OCI-LY7 (cell line): Measurements from ENCODE around the gene NBEAL1. TPM values are rescaled to one million over a fixed set of nuclear protein-coding genes. Genes with fewer than 3 reads are reported as not detected.

Experiments
- BruUV-seq: library from RNA; stranded (reverse); fragments of 400-500 nt; replicated peaks from 2 replicates; lab custom pipeline; 2021; lab: Mats Ljungman, UMichigan
- CTCF ChIA-PET: fragments of 300-600 bp; sonication (Branson Sonifier 250); formaldehyde crosslinking; loops from one replicate; lab custom pipeline; 2022; ENCODE audit warnings: antibody characterized with exemption; ENCODE audit not compliant: unreplicated experiment; lab: Charles Lee
- POLR2A ChIA-PET: fragments of 300-600 bp; sonication (Branson Sonifier 250); formaldehyde crosslinking; loops from one replicate; lab custom pipeline; 2022; ENCODE audit warnings: antibody characterized with exemption; lab: Charles Lee
- DNase-seq: peaks from one replicate; pipeline ENCODE4 v3.0.0-alpha.2; 2015; ENCODE audit warnings: low spot score
- H2AFZ ChIP-seq: fragments of 200-600 bp; sonication (generic), shearing (Covaris generic); 2 replicates; pipeline ENCODE4 v1.6.1; 2014; ENCODE audit warnings: mild to moderate bottlenecking, antibody characterized with exemption, low read length, moderate library complexity
- H3K27ac ChIP-seq: fragments of 200-600 bp; sonication (generic); 2 replicates; pipeline ENCODE4 v1.5.1; 2014; ENCODE audit warnings: mixed run types, low read depth, mild to moderate bottlenecking, moderate library complexity, low read length, inconsistent platforms; ENCODE audit not compliant: poor library complexity, severe bottlenecking
- H3K36me3 ChIP-seq: fragments of 200-600 bp; sonication (generic); 2 replicates; pipeline ENCODE4 v1.6.1; 2014; ENCODE audit warnings: mild to moderate bottlenecking, antibody characterized with exemption, low read length, moderate library complexity, mixed read lengths; ENCODE audit not compliant: insufficient read depth
- H3K4me1 ChIP-seq: fragments of 200-600 bp; sonication (generic); 2 replicates; pipeline ENCODE4 v1.5.1; 2014; ENCODE audit warnings: mild to moderate bottlenecking, low read length; ENCODE audit not compliant: insufficient read depth, poor library complexity, severe bottlenecking
- H3K4me2 ChIP-seq: fragments of 200-600 bp; sonication (generic); 2 replicates; pipeline ENCODE4 v1.6.1; 2014; ENCODE audit warnings: mild to moderate bottlenecking, low read length
- H3K4me3 ChIP-seq: fragments of 200-600 bp; sonication (generic); 2 replicates; pipeline ENCODE4 v1.5.1; 2014; ENCODE audit warnings: mild to moderate bottlenecking, low read depth, low read length; ENCODE audit not compliant: poor library complexity, severe bottlenecking
- H3K79me2 ChIP-seq: fragments of 200-600 bp; sonication (generic); 2 replicates; pipeline ENCODE4 v1.6.1; 2016; ENCODE audit warnings: low read depth, mild to moderate bottlenecking, low read length, moderate library complexity, mixed read lengths; ENCODE audit not compliant: insufficient read depth
- H3K9me2 ChIP-seq: fragments of 200-600 bp; sonication (generic); 2 replicates; pipeline ENCODE4 v1.6.1; 2016; ENCODE audit warnings: mild to moderate bottlenecking, low read length, mixed read lengths; ENCODE audit not compliant: insufficient read depth
- H3K9me3 ChIP-seq: fragments of 200-600 bp; sonication (generic); 2 replicates; pipeline ENCODE4 v1.6.1; 2014; ENCODE audit warnings: mild to moderate bottlenecking, mixed run types, low read length, mixed read lengths
- H4K20me1 ChIP-seq: fragments of 200-600 bp; sonication (generic); 2 replicates; pipeline ENCODE4 v1.6.1; 2014; ENCODE audit warnings: mild to moderate bottlenecking, antibody characterized with exemption, low read length, moderate library complexity, mixed read lengths; ENCODE audit not compliant: insufficient read depth
- EZH2phosphoT487 ChIP-seq: fragments of 200-600 bp; sonication (generic); IDR thresholded peaks from 2 replicates; pipeline ENCODE4 v1.6.1; 2018; ENCODE audit warnings: low read depth, borderline replicate concordance, mild to moderate bottlenecking, mixed run types, antibody characterized with exemption, low read length, moderate library complexity, mixed read lengths
- intact Hi-C: fragments of 100-400 bp; cut with micrococcal nuclease; formaldehyde crosslinking; loops from one replicate; pipeline ENCODE4 v1.10.0; 2022; ENCODE audit not compliant: unreplicated experiment
- total RNA-seq, 2 experiments: library from RNA; depleted of rRNA in 1 of 2; stranded (reverse); fragments of >200 nt in 1 of 2; shearing (Covaris generic) in 1 of 2; gene quantifications; 2 replicates each; pipeline ENCODE4 v1.2.3, GENCODE V29; 2014 to 2022
- TF ChIP-seq, protein P1 (sequence below): fragments of 200-600 bp; sonication (generic); conservative IDR thresholded peaks from 2 replicates; pipeline ENCODE4 v1.5.1; 2014; ENCODE audit warnings: mild to moderate bottlenecking, antibody characterized with exemption, low read length, moderate library complexity, mixed read lengths

Gene NBEAL1
- total RNA-seq, 2 experiments from 2014 or later: 5.9 to 10.4 TPM

DNA sequence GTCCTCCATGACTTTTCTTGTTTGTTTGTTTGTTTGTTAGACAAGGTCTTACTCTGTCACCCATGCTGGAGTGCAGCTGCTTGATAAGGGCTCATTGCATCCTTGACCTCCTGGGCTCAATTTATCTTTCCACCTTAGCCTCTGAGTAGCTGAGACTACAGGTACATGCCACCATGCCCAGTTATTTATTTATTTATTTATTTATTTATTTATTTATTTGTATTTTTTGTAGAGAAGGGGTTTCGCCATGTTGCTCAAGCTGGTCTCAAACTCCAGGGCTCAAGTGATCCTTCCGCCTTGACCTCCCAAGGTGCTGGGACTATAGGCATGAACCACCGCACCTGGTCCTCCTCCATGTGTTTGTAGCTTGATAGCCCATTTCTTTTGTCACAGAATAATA lies 37.9 kb downstream of the NBEAL1 start:
- Histone ChIP-seq H3K4me3 (no peak overlapping the region), H3K4me1 (no peaks in the 10 kb centered on the region), H3K36me3 (no peaks in the 10 kb centered on the region), H2AFZ (no peak overlapping the region), H3K9me3 (no peaks in the 10 kb centered on the region), H3K9me2 (no peaks in the 10 kb centered on the region), H3K79me2 (no peaks in the 10 kb centered on the region), H3K27ac (no peak overlapping the region), H3K4me2 (no peak overlapping the region), H4K20me1 (no peaks in the 10 kb centered on the region)
- CTCF ChIA-PET: no interaction called here
- no TSS peak for BruUV-seq
- no peak for DNase-seq
- no peak for TF ChIP-seq EZH2phosphoT487
- TF ChIP-seq, protein P1, sequence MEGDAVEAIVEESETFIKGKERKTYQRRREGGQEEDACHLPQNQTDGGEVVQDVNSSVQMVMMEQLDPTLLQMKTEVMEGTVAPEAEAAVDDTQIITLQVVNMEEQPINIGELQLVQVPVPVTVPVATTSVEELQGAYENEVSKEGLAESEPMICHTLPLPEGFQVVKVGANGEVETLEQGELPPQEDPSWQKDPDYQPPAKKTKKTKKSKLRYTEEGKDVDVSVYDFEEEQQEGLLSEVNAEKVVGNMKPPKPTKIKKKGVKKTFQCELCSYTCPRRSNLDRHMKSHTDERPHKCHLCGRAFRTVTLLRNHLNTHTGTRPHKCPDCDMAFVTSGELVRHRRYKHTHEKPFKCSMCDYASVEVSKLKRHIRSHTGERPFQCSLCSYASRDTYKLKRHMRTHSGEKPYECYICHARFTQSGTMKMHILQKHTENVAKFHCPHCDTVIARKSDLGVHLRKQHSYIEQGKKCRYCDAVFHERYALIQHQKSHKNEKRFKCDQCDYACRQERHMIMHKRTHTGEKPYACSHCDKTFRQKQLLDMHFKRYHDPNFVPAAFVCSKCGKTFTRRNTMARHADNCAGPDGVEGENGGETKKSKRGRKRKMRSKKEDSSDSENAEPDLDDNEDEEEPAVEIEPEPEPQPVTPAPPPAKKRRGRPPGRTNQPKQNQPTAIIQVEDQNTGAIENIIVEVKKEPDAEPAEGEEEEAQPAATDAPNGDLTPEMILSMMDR: no peak
- POLR2A ChIA-PET: no interaction called here
- intact Hi-C loops: no loop called here

DNA sequence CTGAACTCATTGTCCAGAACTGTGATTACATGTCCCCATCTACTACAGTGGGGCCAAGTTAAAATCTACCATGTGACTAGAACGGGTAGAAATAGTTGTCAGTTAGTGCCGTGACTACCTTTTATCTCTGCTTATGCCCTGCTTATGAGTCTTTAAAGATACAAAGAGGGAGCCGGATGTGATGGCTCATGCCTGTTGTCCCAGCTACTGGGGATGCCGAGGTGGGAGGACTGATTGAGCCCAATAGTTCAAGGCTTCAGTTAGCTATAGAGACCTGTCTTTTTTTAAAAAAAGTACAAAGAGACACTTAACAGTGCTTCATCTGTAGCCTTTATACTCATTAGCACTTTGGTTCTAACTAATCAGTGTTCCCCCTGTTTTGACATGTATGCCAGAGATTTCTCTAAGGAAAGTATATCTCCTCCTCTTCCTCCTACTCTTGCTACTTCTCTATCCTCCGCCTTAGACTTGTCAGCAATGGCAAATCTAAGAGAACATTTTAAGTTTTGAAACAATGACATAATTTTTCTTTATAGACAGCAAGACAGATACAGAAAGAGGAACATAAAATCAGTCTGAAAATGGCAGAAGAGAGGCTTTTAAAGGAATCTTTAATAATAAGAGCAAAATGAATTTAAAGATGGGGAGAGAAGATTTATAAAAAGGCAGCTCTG lies 45.0 kb downstream of the NBEAL1 start:
- intact Hi-C loops: no loop called here
- Histone ChIP-seq H3K9me2 (no peaks in the 10 kb centered on the region), H4K20me1 (no peaks in the 10 kb centered on the region), H3K4me1 (no peaks in the 10 kb centered on the region), H3K4me3 (no peak overlapping the region), H3K27ac (no peak overlapping the region), H3K36me3 (no peaks in the 10 kb centered on the region), H2AFZ (no peak overlapping the region), H3K79me2 (no peaks in the 10 kb centered on the region), H3K4me2 (no peak overlapping the region), H3K9me3 (no peaks in the 10 kb centered on the region)
- DNase-seq: no peak
- BruUV-seq: no TSS peak
- ChIA-PET CTCF (no interaction called here), POLR2A (interaction anchor here (0.7 kb wide), 1 partner anchor 30 kb away, joined by 3 read pairs; no protein-coding TSS in a partner anchor)
- TF ChIP-seq, protein P1: no peak
- TF ChIP-seq EZH2phosphoT487: no peak

DNA sequence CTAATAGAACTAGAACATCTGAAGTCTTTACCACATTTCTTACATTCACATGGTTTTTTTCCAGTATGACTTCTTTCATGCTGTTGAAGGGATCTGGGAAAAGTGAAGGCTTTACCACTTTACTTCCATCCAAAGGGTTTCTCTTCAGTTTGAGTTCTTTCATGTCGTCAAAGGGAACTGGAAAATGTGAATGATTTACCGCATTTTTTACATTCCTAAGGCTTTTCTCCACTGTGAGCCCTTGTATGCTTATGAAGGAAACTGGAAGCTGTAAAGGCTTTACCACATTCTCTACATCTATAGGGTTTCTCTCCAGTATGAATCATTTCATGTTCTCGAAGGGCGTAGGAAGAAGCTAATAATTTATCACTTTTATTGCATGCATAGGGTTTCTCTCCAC lies 46.7 kb downstream of the NBEAL1 start:
- Histone ChIP-seq H2AFZ (no peak overlapping the region), H3K36me3 (no peaks in the 10 kb centered on the region), H4K20me1 (no peaks in the 10 kb centered on the region), H3K27ac (no peak overlapping the region), H3K4me3 (no peak overlapping the region), H3K9me3 (no peaks in the 10 kb centered on the region), H3K9me2 (no peaks in the 10 kb centered on the region), H3K4me2 (no peak overlapping the region), H3K79me2 (no peaks in the 10 kb centered on the region), H3K4me1 (no peaks in the 10 kb centered on the region)
- no peak for DNase-seq
- BruUV-seq: no TSS peak
- ChIA-PET CTCF (no interaction called here), POLR2A (no interaction called here)
- intact Hi-C loops: no loop called here
- TF ChIP-seq, protein P1: no peak
